GM20000 (cell line): ENCODE results near the gene RNF181.
A peak's percentile ranks its signal among the peaks of the same experiment; 100 is the strongest.
"Not testable (repeated sequence)": the region's sequence is repeated elsewhere in the genome, so short reads cannot be mapped to it uniquely, and the experiment has no call there.

Experiments used
- DNase-seq: peaks from one replicate; pipeline ENCODE4 v3.0.0; 2012; ENCODE audit warnings: low spot score
- TF ChIP-seq, protein P1 (sequence below): IDR thresholded peaks from 2 replicates; pipeline ENCODE4 v1.5.1; 2012; ENCODE audit warnings: mild to moderate bottlenecking, control low read depth; ENCODE audit errors: extremely low read depth, missing control alignments

RNF181 gene

GRCh38 chr2:85601771-85602475 lies 6.4 kb downstream of the RNF181 start:
- DNase-seq = peak; percentile 49
- TF ChIP-seq, protein P1, sequence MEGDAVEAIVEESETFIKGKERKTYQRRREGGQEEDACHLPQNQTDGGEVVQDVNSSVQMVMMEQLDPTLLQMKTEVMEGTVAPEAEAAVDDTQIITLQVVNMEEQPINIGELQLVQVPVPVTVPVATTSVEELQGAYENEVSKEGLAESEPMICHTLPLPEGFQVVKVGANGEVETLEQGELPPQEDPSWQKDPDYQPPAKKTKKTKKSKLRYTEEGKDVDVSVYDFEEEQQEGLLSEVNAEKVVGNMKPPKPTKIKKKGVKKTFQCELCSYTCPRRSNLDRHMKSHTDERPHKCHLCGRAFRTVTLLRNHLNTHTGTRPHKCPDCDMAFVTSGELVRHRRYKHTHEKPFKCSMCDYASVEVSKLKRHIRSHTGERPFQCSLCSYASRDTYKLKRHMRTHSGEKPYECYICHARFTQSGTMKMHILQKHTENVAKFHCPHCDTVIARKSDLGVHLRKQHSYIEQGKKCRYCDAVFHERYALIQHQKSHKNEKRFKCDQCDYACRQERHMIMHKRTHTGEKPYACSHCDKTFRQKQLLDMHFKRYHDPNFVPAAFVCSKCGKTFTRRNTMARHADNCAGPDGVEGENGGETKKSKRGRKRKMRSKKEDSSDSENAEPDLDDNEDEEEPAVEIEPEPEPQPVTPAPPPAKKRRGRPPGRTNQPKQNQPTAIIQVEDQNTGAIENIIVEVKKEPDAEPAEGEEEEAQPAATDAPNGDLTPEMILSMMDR = no peak

DNA sequence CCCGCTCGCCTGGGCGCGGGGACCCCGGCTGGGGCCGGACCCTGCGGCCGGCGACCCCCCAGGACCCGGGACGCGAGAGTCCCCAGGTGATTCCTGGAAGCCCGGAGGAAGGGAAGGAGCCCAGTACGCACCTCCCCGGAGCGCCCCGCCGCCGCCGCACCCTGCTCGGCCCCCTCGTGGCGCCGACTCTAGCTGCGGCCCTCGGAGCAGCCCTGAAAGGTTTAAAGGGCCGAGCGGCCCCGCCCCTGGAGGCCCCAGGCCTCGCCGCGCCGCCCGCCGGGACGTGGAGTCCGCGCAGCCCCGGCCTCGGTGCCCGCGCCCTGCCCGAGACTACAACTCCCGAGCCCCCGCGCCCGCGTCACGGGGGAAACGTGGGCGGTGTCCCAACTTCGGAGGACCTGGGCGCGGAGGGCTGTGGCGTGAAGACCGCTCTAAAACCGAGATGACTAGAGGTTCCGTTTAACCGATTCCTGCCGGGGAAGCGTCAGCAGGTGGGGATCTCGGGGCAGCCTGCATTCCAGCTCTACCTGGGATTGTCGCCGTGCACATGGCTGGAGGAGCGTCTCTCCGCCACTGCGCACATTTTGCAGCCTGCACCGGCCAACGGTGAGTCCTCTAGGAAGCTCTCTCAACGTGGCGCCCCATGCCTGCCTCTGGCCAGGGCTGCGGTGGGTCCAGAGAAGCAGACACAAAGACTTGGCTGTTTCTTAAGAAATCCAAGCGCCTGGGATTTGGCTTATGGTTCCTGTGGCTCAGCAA lies 7.1 kb downstream of the RNF181 start, which contains the start of gene TMEM150A:
Gene TMEM150A, minus strand, starts transcription at position 223 of the 759 bp plus-strand sequence. CDS start 750 bp downstream, outside the sequence.
- TF ChIP-seq, protein P1 = no peak
- DNase-seq = peak; percentile 96

DNA sequence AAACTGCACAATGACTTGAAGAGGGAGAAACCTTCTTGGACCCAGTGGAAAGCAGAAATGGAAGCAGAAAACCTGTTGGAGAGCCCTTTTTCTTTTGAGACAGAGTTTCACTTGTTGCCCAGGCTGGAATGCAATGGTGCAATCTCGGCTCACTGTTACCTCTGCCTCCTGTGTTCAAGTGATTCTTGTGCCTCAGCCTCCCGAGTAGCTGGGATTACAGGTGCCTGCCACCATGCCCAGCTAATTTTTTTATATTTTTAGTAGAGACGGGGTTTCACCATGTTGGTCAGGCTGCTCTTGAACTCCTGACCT lies 8.5 kb downstream of the RNF181 start:
- DNase-seq = not testable (repeated sequence)

DNA sequence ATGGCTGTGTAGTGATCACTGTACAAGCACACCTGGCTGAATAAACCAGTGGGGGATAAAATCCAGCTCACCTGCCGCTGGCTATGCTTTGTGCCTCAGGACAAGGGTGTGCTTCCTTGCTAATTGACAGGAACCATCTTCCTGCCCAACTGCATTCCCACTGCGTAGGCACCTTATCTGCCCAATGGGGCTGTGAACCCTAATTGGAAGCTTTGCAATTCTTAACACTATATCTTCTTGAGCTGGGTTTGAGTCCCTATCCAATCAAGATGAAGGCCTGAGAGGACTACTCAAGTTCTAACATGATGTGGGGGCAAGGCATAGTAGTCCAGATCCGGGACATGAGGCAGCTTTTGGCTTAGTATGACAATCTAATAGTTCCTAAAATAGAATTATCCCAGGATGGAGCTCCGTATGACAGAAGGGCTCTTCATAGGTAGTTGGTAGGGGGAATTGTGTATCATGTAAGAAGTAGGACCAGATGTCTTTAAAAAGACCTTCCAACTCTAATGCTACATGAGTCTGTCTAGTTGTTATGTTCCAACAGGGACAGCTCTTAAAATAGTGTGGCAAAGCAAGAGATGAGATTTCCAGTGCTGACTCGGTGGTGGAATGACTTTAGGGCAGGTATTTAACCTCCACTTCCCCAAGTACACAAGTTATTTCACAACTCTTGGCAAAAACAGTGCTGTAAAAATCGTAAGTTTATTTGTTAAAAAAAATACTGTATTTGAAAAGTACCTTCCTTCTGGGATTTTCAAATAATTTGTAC lies 9.2 kb downstream of the RNF181 start:
- no peak for DNase-seq
- TF ChIP-seq, protein P1 = no peak

GRCh38 chr2:85605406-85606115 lies 10.0 kb downstream of the RNF181 start:
- no peak for DNase-seq
- TF ChIP-seq, protein P1 = no peak

DNA sequence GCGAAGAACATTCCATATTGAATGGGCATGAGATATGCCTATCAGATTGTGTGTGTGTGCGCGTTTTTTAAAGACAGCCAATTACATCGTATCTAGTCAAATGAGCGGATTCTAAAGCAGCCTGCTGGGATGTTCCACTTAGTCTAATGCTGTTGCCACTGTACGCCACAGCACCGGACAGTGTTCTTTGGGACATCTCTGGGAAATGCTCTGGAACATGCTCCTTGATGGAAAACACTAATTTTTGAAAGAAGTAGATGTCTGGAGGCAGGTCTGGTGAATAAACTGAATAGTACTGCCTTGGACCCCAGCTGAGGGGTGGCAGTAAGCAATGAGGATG lies 10.5 kb downstream of the RNF181 start:
- TF ChIP-seq, protein P1 = no peak
- DNase-seq = no peak
